HG03045 (cell line): Measurements from ENCODE around the gene GPC5.
"Not testable (repeated sequence)": the region's sequence is repeated elsewhere in the genome, so short reads cannot be mapped to it uniquely, and the experiment has no call there.

Experiments used
- ATAC-seq: cut with Tn5 transposase; IDR thresholded peaks from one replicate; pipeline ENCODE4 v1.9.1; 2021; ENCODE audit warnings: mild to moderate bottlenecking, moderate library complexity; ENCODE audit not compliant: unreplicated experiment

Gene GPC5

GRCh38 chr13:91644806-91645205 lies 246.4 kb downstream of the GPC5 start:
- ATAC-seq, result no peak

- no peak for ATAC-seq
These were observed 249.1 kb downstream of the GPC5 start for GRCh38 chr13:91647361-91647990.

- ATAC-seq, result no peak
These were observed 249.6 kb downstream of the GPC5 start for GRCh38 chr13:91648012-91648411.

- no peak for ATAC-seq
These were observed 251.0 kb downstream of the GPC5 start for GRCh38 chr13:91649456-91649855.

- no peak for ATAC-seq
These were observed 254.2 kb downstream of the GPC5 start for GRCh38 chr13:91652404-91653301.

GRCh38 chr13:91655731-91656130 lies 257.3 kb downstream of the GPC5 start:
- no peak for ATAC-seq

- ATAC-seq, result no peak
These were observed 258.9 kb downstream of the GPC5 start for GRCh38 chr13:91657283-91657682.

GRCh38 chr13:91659256-91660075 lies 261.0 kb downstream of the GPC5 start:
- ATAC-seq, result no peak

- no peak for ATAC-seq
These were observed 261.6 kb downstream of the GPC5 start for GRCh38 chr13:91660076-91660415.

- peak; percentile 53 for ATAC-seq
These were observed 263.5 kb downstream of the GPC5 start for GRCh38 chr13:91661692-91662490.

GRCh38 chr13:91664039-91664438 lies 265.6 kb downstream of the GPC5 start:
- no peak for ATAC-seq

- ATAC-seq, result no peak
These were observed 269.1 kb downstream of the GPC5 start for GRCh38 chr13:91667486-91667885.

- no peak for ATAC-seq
These were observed 270.6 kb downstream of the GPC5 start for GRCh38 chr13:91668866-91669495.

GRCh38 chr13:91674347-91674746 lies 275.9 kb downstream of the GPC5 start:
- not testable (repeated sequence) for ATAC-seq

- no peak for ATAC-seq
These were observed 286.3 kb downstream of the GPC5 start for GRCh38 chr13:91684746-91685145.

GRCh38 chr13:91690944-91691343 lies 292.5 kb downstream of the GPC5 start:
- ATAC-seq, result no peak

GRCh38 chr13:91693466-91693865 lies 295.0 kb downstream of the GPC5 start:
- ATAC-seq, result no peak

- no peak for ATAC-seq
These were observed 299.9 kb downstream of the GPC5 start for GRCh38 chr13:91698308-91698707.

- ATAC-seq, result no peak
These were observed 300.3 kb downstream of the GPC5 start for GRCh38 chr13:91698767-91699166.

GRCh38 chr13:91699863-91700262 lies 301.4 kb downstream of the GPC5 start:
- no peak for ATAC-seq
